ENCODE data around the gene C19orf44. TPM values are rescaled to one million over a fixed set of nuclear protein-coding genes. Genes with fewer than 3 reads are reported as not detected.
"Not testable (repeated sequence)": the region's sequence is repeated elsewhere in the genome, so short reads cannot be mapped to it uniquely, and the experiment has no call there.

The C19orf44 gene
- total RNA-seq, 2 experiments from 2014 or later: 0.78 to 1.0 TPM

GRCh38 chr19:16467581-16467980, 28.6 kb upstream of the C19orf44 start:
- ChIA-PET CTCF (no interaction called here), POLR2A (no interaction called here)
- intact Hi-C loops (cut with DNase I, micrococcal nuclease): no loop called here
- Histone ChIP-seq H3K27ac (ENCODE audit: low read depth in 1 of 2, low read length in 2 of 2) (no peak overlapping the region), H3K4me3 (ENCODE audit: low read length) (no peak overlapping the region), H3K4me1 (ENCODE audit: insufficient read depth, low read length) (peaks cover 54% of the 10 kb centered on the region), H3K9me3 (ENCODE audit: control insufficient read depth in 1 of 2, insufficient read depth in 1 of 2, low read length in 2 of 2) (no peaks in the 10 kb centered on the region), H3K27me3 (ENCODE audit: control insufficient read depth in 1 of 2, insufficient read depth in 2 of 2, low read length in 2 of 2) (no peaks in the 10 kb centered on the region), H3K36me3 (ENCODE audit: insufficient read depth, low read length) (peaks cover 3% of the 10 kb centered on the region)
- DNase-seq: no peak
- H3K4me1 Mint-ChIP-seq (ENCODE audit: low read depth): peaks cover 65% of the 10 kb centered on the region
- no peaks in the 10 kb centered on the region for H3K9me3 Mint-ChIP-seq
- H3K4me3 Mint-ChIP-seq: peak overlapping the region; percentile 7
- ATAC-seq (ENCODE audit: poor library complexity): no peak
- no peak for TF ChIP-seq CTCF (IDR thresholded peaks at IDR 0.05)
- H3K36me3 Mint-ChIP-seq (ENCODE audit: low read depth): peaks cover 17% of the 10 kb centered on the region
- H3K27me3 Mint-ChIP-seq: no peaks in the 10 kb centered on the region
- no peak overlapping the region for H3K27ac Mint-ChIP-seq

- Histone ChIP-seq H3K27me3 (ENCODE audit: control insufficient read depth in 1 of 2, insufficient read depth in 2 of 2, low read length in 2 of 2) (no peaks in the 10 kb centered on the region), H3K27ac (ENCODE audit: low read depth in 1 of 2, low read length in 2 of 2) (no peak overlapping the region), H3K36me3 (ENCODE audit: insufficient read depth, low read length) (no peaks in the 10 kb centered on the region), H3K4me3 (ENCODE audit: low read length) (peak overlapping the region; percentile 74), H3K9me3 (ENCODE audit: control insufficient read depth in 1 of 2, insufficient read depth in 1 of 2, low read length in 2 of 2) (no peaks in the 10 kb centered on the region), H3K4me1 (ENCODE audit: insufficient read depth, low read length) (peaks cover 38% of the 10 kb centered on the region)
- ChIA-PET CTCF (no interaction called here), POLR2A (no interaction called here)
- H3K4me1 Mint-ChIP-seq (ENCODE audit: low read depth): peaks cover 43% of the 10 kb centered on the region
- no peak for TF ChIP-seq CTCF (IDR thresholded peaks at IDR 0.05)
- H3K4me3 Mint-ChIP-seq: peak overlapping the region; percentile 91
- peak overlapping the region; percentile 73 for H3K27ac Mint-ChIP-seq
- H3K27me3 Mint-ChIP-seq: no peaks in the 10 kb centered on the region
- intact Hi-C loops (cut with DNase I, micrococcal nuclease): loop anchor here in 1 of 2 experiments (5.0 kb wide), 1 partner anchor 273 kb away; the partner anchor contains the start of gene AP1M1
- ATAC-seq (ENCODE audit: poor library complexity) (no peak), DNase-seq (no peak)
- no peaks in the 10 kb centered on the region for H3K9me3 Mint-ChIP-seq
- H3K36me3 Mint-ChIP-seq (ENCODE audit: low read depth): peaks cover 7% of the 10 kb centered on the region
Measured at GRCh38 chr19:16470541-16470910, 25.7 kb upstream of the C19orf44 start.

GRCh38 chr19:16470911-16471811, 25.0 kb upstream of the C19orf44 start:
- intact Hi-C loops (cut with DNase I, micrococcal nuclease): loop anchor here in 1 of 2 experiments (1.0 to 5.0 kb wide), 3 partner anchors 25 to 274 kb away; partner anchors contain the start of genes AP1M1, C19orf44, CALR3 and MED26
- Mint-ChIP-seq H3K9me3 (no peaks in the 10 kb centered on the region), H3K27me3 (no peaks in the 10 kb centered on the region), H3K4me1 (ENCODE audit: low read depth) (peaks cover 39% of the 10 kb centered on the region), H3K27ac (peak overlapping the region; percentile 73), H3K4me3 (peak overlapping the region; percentile 91), H3K36me3 (ENCODE audit: low read depth) (peaks cover 5% of the 10 kb centered on the region)
- no peak for TF ChIP-seq CTCF (IDR thresholded peaks at IDR 0.05)
- DNase-seq (peak in 9 of 14 experiments; percentile 5 to 51 (median 22)), ATAC-seq (ENCODE audit: poor library complexity) (peak; percentile 12)
- ChIA-PET CTCF (no interaction called here), POLR2A (interaction anchor here (0.6 kb wide), 1 partner anchor 104 kb away, joined by 3 read pairs; no protein-coding TSS in a partner anchor)
- Histone ChIP-seq H3K9me3 (ENCODE audit: control insufficient read depth in 1 of 2, insufficient read depth in 1 of 2, low read length in 2 of 2) (no peaks in the 10 kb centered on the region), H3K27me3 (ENCODE audit: control insufficient read depth in 1 of 2, insufficient read depth in 2 of 2, low read length in 2 of 2) (no peaks in the 10 kb centered on the region), H3K27ac (ENCODE audit: low read depth in 1 of 2, low read length in 2 of 2) (no peak overlapping the region), H3K4me1 (ENCODE audit: insufficient read depth, low read length) (peaks cover 38% of the 10 kb centered on the region), H3K36me3 (ENCODE audit: insufficient read depth, low read length) (no peaks in the 10 kb centered on the region), H3K4me3 (ENCODE audit: low read length) (peak overlapping the region; percentile 74)

DNA sequence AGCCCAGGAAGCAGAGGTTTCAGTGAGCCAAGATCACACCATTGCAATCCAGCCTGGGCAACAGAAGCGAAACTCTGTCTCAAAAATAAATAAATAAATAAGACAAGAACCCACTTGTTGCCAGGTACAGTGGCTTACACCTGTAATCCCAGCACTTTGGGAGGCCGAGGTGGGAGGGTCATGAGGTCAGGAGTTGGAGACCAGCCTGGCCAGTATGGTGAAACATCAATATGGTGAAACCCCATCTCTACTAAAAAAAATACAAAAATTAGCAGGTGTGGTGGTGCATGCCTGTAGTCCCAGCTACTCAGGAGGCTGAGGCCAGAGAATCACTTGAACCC, 23.7 kb upstream of the C19orf44 start:
- ATAC-seq (ENCODE audit: poor library complexity); H3K27me3 ChIP-seq (ENCODE audit: control insufficient read depth in 1 of 2, insufficient read depth in 2 of 2, low read length in 2 of 2); CTCF ChIA-PET; H3K9me3 Mint-ChIP-seq; H3K27me3 Mint-ChIP-seq; H3K36me3 ChIP-seq (ENCODE audit: insufficient read depth, low read length); H3K9me3 ChIP-seq (ENCODE audit: control insufficient read depth in 1 of 2, insufficient read depth in 1 of 2, low read length in 2 of 2); H3K36me3 Mint-ChIP-seq (ENCODE audit: low read depth); DNase-seq; H3K27ac Mint-ChIP-seq: not testable (repeated sequence)
- Histone ChIP-seq H3K27ac (ENCODE audit: low read depth in 1 of 2, low read length in 2 of 2) (peak overlapping the region in 1 of 2 donors; percentile 72), H3K4me3 (ENCODE audit: low read length) (peak overlapping the region; percentile 65), H3K4me1 (ENCODE audit: insufficient read depth, low read length) (peaks cover 38% of the 10 kb centered on the region)
- H3K4me3 Mint-ChIP-seq: peak overlapping the region; percentile 85
- POLR2A ChIA-PET: interaction anchor here (0.5 to 0.9 kb wide), 2 partner anchors 148 to 159 kb away, joined by 3 read pairs; no protein-coding TSS in a partner anchor
- peaks cover 33% of the 10 kb centered on the region for H3K4me1 Mint-ChIP-seq (ENCODE audit: low read depth)
- intact Hi-C loops (cut with DNase I, micrococcal nuclease): loop anchor here in 1 of 2 experiments (5.0 kb wide), 1 partner anchor 275 kb away; the partner anchor contains the start of gene AP1M1
